ENCODE results near the gene CYFIP2. TPM values are rescaled to one million over a fixed set of nuclear protein-coding genes. Genes with fewer than 3 reads are reported as not detected.

The CYFIP2 gene
- total RNA-seq, 1 experiment from 2014 or later = 14.3 TPM

GRCh38 chr5:157245476-157245875 lies 20.4 kb upstream of the CYFIP2 start:
- H3K27ac Mint-ChIP-seq (ENCODE audit: unreplicated experiment) = no peak overlapping the region
- no peak for DNase-seq
- ChIA-PET POLR2A (no interaction called here), CTCF (no interaction called here)
- H3K9me3 ChIP-seq = no peaks in the 10 kb centered on the region
- intact Hi-C loops (cut with micrococcal nuclease; ENCODE audit: unreplicated experiment) = no loop called here
- no peaks in the 10 kb centered on the region for H3K36me3 ChIP-seq (ENCODE audit: control insufficient read depth, insufficient read depth, low read length)
- H3K4me1 Mint-ChIP-seq (ENCODE audit: low read depth, unreplicated experiment) = no peaks in the 10 kb centered on the region
- peaks cover under 1% of the 10 kb centered on the region for H3K27me3 Mint-ChIP-seq (ENCODE audit: insufficient read depth, unreplicated experiment)
- no peak for TF ChIP-seq CTCF (IDR thresholded peaks at IDR 0.05; ENCODE audit: insufficient read depth in 1 of 2, low read depth in 1 of 2, low read length in 1 of 2, severe bottlenecking in 1 of 2, unreplicated experiment in 1 of 2)
- no TSS peak for BruUV-seq (replicated peaks)
- H3K9me3 Mint-ChIP-seq (ENCODE audit: unreplicated experiment) = peaks cover 4% of the 10 kb centered on the region
- H3K4me3 Mint-ChIP-seq (ENCODE audit: unreplicated experiment) = no peak overlapping the region
- H3K36me3 Mint-ChIP-seq (ENCODE audit: insufficient read depth, unreplicated experiment) = no peaks in the 10 kb centered on the region
- no peak overlapping the region for H3K4me3 ChIP-seq (ENCODE audit: low read depth, low read length)
- H3K27me3 ChIP-seq (replicated peaks; ENCODE audit: control insufficient read depth, insufficient read depth, low read length) = no peaks in the 10 kb centered on the region
- peaks cover 4% of the 10 kb centered on the region; the same call in 1 of the 2 replicates for H3K4me1 ChIP-seq

- peaks cover 4% of the 10 kb centered on the region; the same call in 1 of the 2 replicates for H3K4me1 ChIP-seq
- BruUV-seq (replicated peaks) = no TSS peak
- intact Hi-C loops (cut with micrococcal nuclease; ENCODE audit: unreplicated experiment) = no loop called here
- DNase-seq = no peak
- no peak overlapping the region for H3K4me3 ChIP-seq (ENCODE audit: low read depth, low read length)
- no peak overlapping the region for H3K27ac Mint-ChIP-seq (ENCODE audit: unreplicated experiment)
- no peaks in the 10 kb centered on the region for H3K27me3 Mint-ChIP-seq (ENCODE audit: insufficient read depth, unreplicated experiment)
- peaks cover under 1% of the 10 kb centered on the region for H3K9me3 Mint-ChIP-seq (ENCODE audit: unreplicated experiment)
- H3K27me3 ChIP-seq (replicated peaks; ENCODE audit: control insufficient read depth, insufficient read depth, low read length) = no peaks in the 10 kb centered on the region
- POLR2A ChIA-PET = no interaction called here
- no peaks in the 10 kb centered on the region for H3K4me1 Mint-ChIP-seq (ENCODE audit: low read depth, unreplicated experiment)
- TF ChIP-seq CTCF (IDR thresholded peaks at IDR 0.05; ENCODE audit: insufficient read depth in 1 of 2, low read depth in 1 of 2, low read length in 1 of 2, severe bottlenecking in 1 of 2, unreplicated experiment in 1 of 2) = no peak
- no peak overlapping the region for H3K4me3 Mint-ChIP-seq (ENCODE audit: unreplicated experiment)
- CTCF ChIA-PET = no interaction called here
- H3K36me3 Mint-ChIP-seq (ENCODE audit: insufficient read depth, unreplicated experiment) = no peaks in the 10 kb centered on the region
- no peaks in the 10 kb centered on the region for H3K9me3 ChIP-seq
- no peaks in the 10 kb centered on the region for H3K36me3 ChIP-seq (ENCODE audit: control insufficient read depth, insufficient read depth, low read length)
Measured at GRCh38 chr5:157245886-157246285, 20.0 kb upstream of the CYFIP2 start.

GRCh38 chr5:157247267-157247666 lies 18.7 kb upstream of the CYFIP2 start:
- Mint-ChIP-seq H3K4me3 (ENCODE audit: unreplicated experiment) (no peak overlapping the region), H3K9me3 (ENCODE audit: unreplicated experiment) (no peaks in the 10 kb centered on the region), H3K4me1 (ENCODE audit: low read depth, unreplicated experiment) (no peaks in the 10 kb centered on the region), H3K27me3 (ENCODE audit: insufficient read depth, unreplicated experiment) (no peaks in the 10 kb centered on the region), H3K27ac (ENCODE audit: unreplicated experiment) (no peak overlapping the region), H3K36me3 (ENCODE audit: insufficient read depth, unreplicated experiment) (no peaks in the 10 kb centered on the region)
- BruUV-seq (replicated peaks) = no TSS peak
- DNase-seq = no peak
- no peak for TF ChIP-seq CTCF (IDR thresholded peaks at IDR 0.05; ENCODE audit: insufficient read depth in 1 of 2, low read depth in 1 of 2, low read length in 1 of 2, severe bottlenecking in 1 of 2, unreplicated experiment in 1 of 2)
- no peak overlapping the region for H3K4me3 ChIP-seq (ENCODE audit: low read depth, low read length)
- H3K9me3 ChIP-seq = no peaks in the 10 kb centered on the region
- intact Hi-C loops (cut with micrococcal nuclease; ENCODE audit: unreplicated experiment) = no loop called here
- POLR2A ChIA-PET = no interaction called here
- CTCF ChIA-PET = no interaction called here
- H3K36me3 ChIP-seq (ENCODE audit: control insufficient read depth, insufficient read depth, low read length) = no peaks in the 10 kb centered on the region
- H3K27me3 ChIP-seq (replicated peaks; ENCODE audit: control insufficient read depth, insufficient read depth, low read length) = no peaks in the 10 kb centered on the region
- H3K4me1 ChIP-seq = peaks cover 4% of the 10 kb centered on the region; the same call in 1 of the 2 replicates

Data from Caco-2 (cell line).